Calu3 (cell line): Measurements from ENCODE around the gene ITK. TPM values are rescaled to one million over a fixed set of nuclear protein-coding genes. Genes with fewer than 3 reads are reported as not detected.

Experiments used
- BruUV-seq: library from RNA; stranded (reverse); fragments of 400-500 nt; replicated peaks from 2 replicates; lab custom pipeline; 2021; lab: Mats Ljungman, UMichigan
- CTCF ChIA-PET: fragments of 300-600 bp; sonication (Branson Sonifier 250); formaldehyde crosslinking; loops from one replicate; lab custom pipeline; 2022; ENCODE audit warnings: antibody characterized with exemption; lab: Charles Lee
- DNase-seq: peaks from one replicate; pipeline ENCODE4 v3.0.0; 2022
- H3K27ac Mint-ChIP-seq: one replicate; pipeline ENCODE4 v1.8.0; 2022; ENCODE audit warnings: mixed read lengths; ENCODE audit not compliant: unreplicated experiment
- H3K27me3 Mint-ChIP-seq: one replicate; pipeline ENCODE4 v1.8.0; 2022; ENCODE audit warnings: mixed read lengths; ENCODE audit not compliant: unreplicated experiment
- H3K36me3 Mint-ChIP-seq: one replicate; pipeline ENCODE4 v1.8.0; 2022; ENCODE audit warnings: mild to moderate bottlenecking, moderate library complexity, mixed read lengths; ENCODE audit not compliant: insufficient read depth, unreplicated experiment
- H3K4me1 Mint-ChIP-seq: one replicate; pipeline ENCODE4 v1.8.0; 2022; ENCODE audit warnings: mild to moderate bottlenecking, low read depth, mixed read lengths; ENCODE audit not compliant: unreplicated experiment
- H3K4me3 Mint-ChIP-seq: one replicate; pipeline ENCODE4 v1.8.0; 2022; ENCODE audit warnings: mild to moderate bottlenecking, low read depth, moderate library complexity, mixed read lengths; ENCODE audit not compliant: unreplicated experiment
- H3K9me3 Mint-ChIP-seq: one replicate; pipeline ENCODE4 v1.8.0; 2022; ENCODE audit warnings: low read depth, mixed read lengths; ENCODE audit not compliant: unreplicated experiment
- CTCF ChIP-seq: fragments of 200-600 bp; IDR thresholded peaks from one replicate; pipeline ENCODE4 v1.8.0; 2022; ENCODE audit warnings: antibody characterized with exemption; ENCODE audit not compliant: unreplicated experiment
- intact Hi-C: fragments of 100-400 bp; cut with micrococcal nuclease; formaldehyde crosslinking; loops from one replicate; pipeline ENCODE4 v1.10.0; 2022; ENCODE audit not compliant: unreplicated experiment
- total RNA-seq: library from RNA; stranded (reverse); gene quantifications from 2 replicates; pipeline ENCODE4 v1.2.3, GENCODE V29; 2022

ITK gene
- total RNA-seq, 1 experiment from 2014 or later: not detected

- H3K4me1 Mint-ChIP-seq: peaks cover 8% of the 10 kb centered on the region
Measured at GRCh38 chr5:157263496-157264090, 83.0 kb downstream of the ITK start.

GRCh38 chr5:157265714-157266285, 85.2 kb downstream of the ITK start, which contains the start of gene CYFIP2:
Gene CYFIP2 (plus strand): TSS chr5:157266123. CDS start chr5:157285362, 19,239 bp downstream.
- H3K4me1 Mint-ChIP-seq: peaks cover 15% of the 10 kb centered on the region
- CTCF ChIA-PET: interaction anchor here (1.2 kb wide), 1 partner anchor 23 kb away, joined by 11 read pairs; no protein-coding TSS in a partner anchor
- TF ChIP-seq CTCF: no peak
- no TSS peak for BruUV-seq
- peak within 1 kb of the TSS; percentile 95 for H3K4me3 Mint-ChIP-seq
- peak within 1 kb of the TSS; percentile 22 for H3K27ac Mint-ChIP-seq
- peaks cover 10% of the 10 kb centered on the region for H3K27me3 Mint-ChIP-seq
- DNase-seq: peak; percentile 74
- intact Hi-C loops: loop anchor here (2.0 to 5.0 kb wide), 2 partner anchors 25 to 123 kb away; partner anchors contain the start of gene MED7
- no peaks in the 10 kb centered on the region for H3K9me3 Mint-ChIP-seq
- peaks cover 14% of the 10 kb centered on the region for H3K36me3 Mint-ChIP-seq

More at GRCh38 chr5:157263496-157264090, 83.0 kb downstream of the ITK start:
- no peak overlapping the region for H3K27ac Mint-ChIP-seq
- no peaks in the 10 kb centered on the region for H3K9me3 Mint-ChIP-seq
- H3K36me3 Mint-ChIP-seq: peaks cover 14% of the 10 kb centered on the region
- no TSS peak for BruUV-seq
- no peak overlapping the region for H3K4me3 Mint-ChIP-seq
- CTCF ChIA-PET: interaction anchor here (0.6 to 1.6 kb wide), 2 partner anchors 9 to 127 kb away, joined by 4 to 6 read pairs; no protein-coding TSS in a partner anchor
- H3K27me3 Mint-ChIP-seq: peaks cover 30% of the 10 kb centered on the region
- DNase-seq: no peak
- TF ChIP-seq CTCF: no peak
- intact Hi-C loops: no loop called here

GRCh38 chr5:157266286-157267007, 85.8 kb downstream of the ITK start:
- Mint-ChIP-seq H3K9me3 (no peaks in the 10 kb centered on the region), H3K4me1 (peaks cover 15% of the 10 kb centered on the region), H3K4me3 (peak overlapping the region; percentile 95), H3K36me3 (peaks cover 14% of the 10 kb centered on the region), H3K27me3 (peaks cover 3% of the 10 kb centered on the region), H3K27ac (peak overlapping the region; percentile 22)
- CTCF ChIA-PET: interaction anchor here (1.2 kb wide), 1 partner anchor 17 kb away, joined by 3 read pairs; no protein-coding TSS in a partner anchor
- peak; percentile 74 for DNase-seq
- no TSS peak for BruUV-seq
- TF ChIP-seq CTCF: peak; percentile 44
- intact Hi-C loops: loop anchor here (2.0 to 5.0 kb wide), 2 partner anchors 24 to 124 kb away; partner anchors contain the start of gene MED7

GRCh38 chr5:157267025-157267424, 86.4 kb downstream of the ITK start:
- no peak for DNase-seq
- no peak for TF ChIP-seq CTCF
- intact Hi-C loops: loop anchor here (2.0 to 5.0 kb wide), 2 partner anchors 24 to 125 kb away; partner anchors contain the start of gene MED7
- CTCF ChIA-PET: interaction anchor here (1.2 kb wide), 1 partner anchor 16 kb away, joined by 3 read pairs; no protein-coding TSS in a partner anchor
- Mint-ChIP-seq H3K36me3 (peaks cover 14% of the 10 kb centered on the region), H3K9me3 (no peaks in the 10 kb centered on the region), H3K4me1 (peaks cover 15% of the 10 kb centered on the region), H3K27me3 (no peaks in the 10 kb centered on the region), H3K4me3 (peak overlapping the region; percentile 95), H3K27ac (no peak overlapping the region)
- BruUV-seq: no TSS peak
